Omental fat pad (tissue), 4 donors: ENCODE measurements around the gene RIN1. TPM values are rescaled to one million over a fixed set of nuclear protein-coding genes. Genes with fewer than 3 reads are reported as not detected.

Source experiments
- ATAC-seq: fragments of 150-250 bp; one replicate; pipeline ENCODE4 v1.9.1; 2016; ENCODE audit warnings: mild to moderate bottlenecking, moderate library complexity; ENCODE audit not compliant: low FRiP score
- DNase-seq: peaks from one replicate; pipeline ENCODE4 v3.0.0-alpha.2; 2019; ENCODE audit warnings: low spot score
- CTCF ChIP-seq, 3 donors: fragments of 450-650 bp; IDR thresholded peaks; one replicate each; pipeline ENCODE4 v1.5.1; 2016 to 2017; ENCODE audit warnings: antibody characterized with exemption in 3 of 3, mild to moderate bottlenecking in 3 of 3, moderate library complexity in 2 of 3
- total RNA-seq, 4 donors: library from RNA; depleted of rRNA; stranded (reverse); fragments of >200 nt; gene quantifications; one replicate each; pipeline ENCODE4 v1.1.0, GENCODE V29; 2016

Gene RIN1
- total RNA-seq, 4 donors from 2014 or later, result 2.9 to 34.6 (median 3.6) TPM

GRCh38 chr11:66297610-66298009 lies 38.6 kb downstream of the RIN1 start:
- no peak for DNase-seq
- no peak for ATAC-seq
- no peak for TF ChIP-seq CTCF (IDR thresholded peaks at IDR 0.05)

GRCh38 chr11:66294626-66295620 lies 41.3 kb downstream of the RIN1 start:
- no peak for TF ChIP-seq CTCF (IDR thresholded peaks at IDR 0.05)
- ATAC-seq, result no peak
- DNase-seq, result no peak

- no peak for TF ChIP-seq CTCF (IDR thresholded peaks at IDR 0.05)
- DNase-seq (no peak), ATAC-seq (no peak)
Measured at GRCh38 chr11:66293777-66294625, 42.2 kb downstream of the RIN1 start.

GRCh38 chr11:66293352-66293751 lies 42.9 kb downstream of the RIN1 start:
- ATAC-seq, result no peak
- DNase-seq, result no peak
- no peak for TF ChIP-seq CTCF (IDR thresholded peaks at IDR 0.05)

GRCh38 chr11:66292543-66293332 lies 43.5 kb downstream of the RIN1 start:
- no peak for TF ChIP-seq CTCF (IDR thresholded peaks at IDR 0.05)
- no peak for ATAC-seq
- DNase-seq, result no peak

- ATAC-seq (no peak), DNase-seq (no peak)
- TF ChIP-seq CTCF (IDR thresholded peaks at IDR 0.05), result no peak
Measured at GRCh38 chr11:66291706-66292542, 44.3 kb downstream of the RIN1 start, which contains the start of gene TMEM151A. Gene TMEM151A, plus strand, starts transcription at chr11:66291894. Its CDS starts 120 bp downstream, at chr11:66292014.
